Activated CD4-positive, alpha-beta memory T cell treated with anti-CD3 and anti-CD28 coated beads for 36 hours (primary cell): ENCODE measurements around the gene DHX34. TPM values are rescaled to one million over a fixed set of nuclear protein-coding genes. Genes with fewer than 3 reads are reported as not detected.

Experiments
- CTCF ChIA-PET: fragments of 350-600 bp; sonication (Branson Sonifier 250); formaldehyde crosslinking; loops from one replicate; lab custom pipeline; 2021; ENCODE audit warnings: antibody characterized with exemption, inconsistent platforms; lab: Charles Lee
- POLR2A ChIA-PET: fragments of 350-600 bp; sonication (Branson Sonifier 250); formaldehyde crosslinking; loops from one replicate; lab custom pipeline; 2021; ENCODE audit warnings: antibody characterized with exemption; lab: Charles Lee
- DNase-seq: peaks from one replicate; pipeline ENCODE4 v3.0.0-alpha.2; 2020
- H3K27ac Mint-ChIP-seq: one replicate; pipeline ENCODE4 v1.8.0; 2021; ENCODE audit warnings: mixed read lengths
- H3K27me3 Mint-ChIP-seq: one replicate; pipeline ENCODE4 v1.8.0; 2021; ENCODE audit warnings: mixed read lengths
- H3K36me3 Mint-ChIP-seq: one replicate; pipeline ENCODE4 v1.8.0; 2021; ENCODE audit warnings: mixed read lengths
- H3K4me1 Mint-ChIP-seq: one replicate; pipeline ENCODE4 v1.8.0; 2021; ENCODE audit warnings: low read depth, mixed read lengths
- H3K4me3 Mint-ChIP-seq: one replicate; pipeline ENCODE4 v1.8.0; 2021; ENCODE audit warnings: mild to moderate bottlenecking, mixed read lengths
- H3K9me3 Mint-ChIP-seq: one replicate; pipeline ENCODE4 v1.8.0; 2021; ENCODE audit warnings: mixed read lengths
- intact Hi-C: fragments of 100-400 bp; cut with micrococcal nuclease; formaldehyde crosslinking; loops from one replicate; pipeline ENCODE4 v1.15.1; 2023
- total RNA-seq, 2 experiments: library from RNA; stranded (reverse); gene quantifications; one replicate each; pipeline ENCODE4 v1.2.3, GENCODE V29; 2021

Gene DHX34
- total RNA-seq, 2 experiments from 2014 or later, result 12.7 to 15.7 TPM

GRCh38 chr19:47312366-47313006 lies 36.6 kb upstream of the DHX34 start:
- no peak for DNase-seq
- no peaks in the 10 kb centered on the region for H3K36me3 Mint-ChIP-seq
- ChIA-PET POLR2A (no interaction called here), CTCF (no interaction called here)
- no peak overlapping the region for H3K4me3 Mint-ChIP-seq
- H3K27ac Mint-ChIP-seq, result no peak overlapping the region
- intact Hi-C loops, result no loop called here
- H3K4me1 Mint-ChIP-seq, result peaks cover 2% of the 10 kb centered on the region
- no peaks in the 10 kb centered on the region for H3K9me3 Mint-ChIP-seq
- H3K27me3 Mint-ChIP-seq, result peaks cover 11% of the 10 kb centered on the region

GRCh38 chr19:47313754-47314295 lies 35.3 kb upstream of the DHX34 start:
- H3K36me3 Mint-ChIP-seq, result no peaks in the 10 kb centered on the region
- H3K27me3 Mint-ChIP-seq, result peaks cover 12% of the 10 kb centered on the region
- intact Hi-C loops, result no loop called here
- DNase-seq, result no peak
- peaks cover 2% of the 10 kb centered on the region for H3K4me1 Mint-ChIP-seq
- POLR2A ChIA-PET, result no interaction called here
- CTCF ChIA-PET, result interaction anchor here (1.2 kb wide), 1 partner anchor 9 kb away, joined by 4 read pairs; no protein-coding TSS in a partner anchor
- H3K4me3 Mint-ChIP-seq, result no peak overlapping the region
- no peak overlapping the region for H3K27ac Mint-ChIP-seq
- no peaks in the 10 kb centered on the region for H3K9me3 Mint-ChIP-seq

- Mint-ChIP-seq H3K4me1 (peaks cover 2% of the 10 kb centered on the region), H3K27me3 (peaks cover 16% of the 10 kb centered on the region), H3K4me3 (no peak overlapping the region), H3K36me3 (no peaks in the 10 kb centered on the region), H3K9me3 (no peaks in the 10 kb centered on the region), H3K27ac (no peak overlapping the region)
- peak; percentile 61 for DNase-seq
- ChIA-PET CTCF (interaction anchor here (1.1 to 2.2 kb wide), 2 partner anchors 31 to 34 kb away, joined by 3 to 9 read pairs; partner anchors contain the start of gene DHX34), POLR2A (no interaction called here)
- intact Hi-C loops, result no loop called here
These were observed 33.8 kb upstream of the DHX34 start for GRCh38 chr19:47315125-47315821.

- no peak overlapping the region for H3K27ac Mint-ChIP-seq
- intact Hi-C loops, result no loop called here
- H3K9me3 Mint-ChIP-seq, result no peaks in the 10 kb centered on the region
- POLR2A ChIA-PET, result no interaction called here
- peaks cover 20% of the 10 kb centered on the region for H3K27me3 Mint-ChIP-seq
- H3K4me3 Mint-ChIP-seq, result no peak overlapping the region
- H3K36me3 Mint-ChIP-seq, result no peaks in the 10 kb centered on the region
- DNase-seq, result no peak
- peaks cover 2% of the 10 kb centered on the region for H3K4me1 Mint-ChIP-seq
- CTCF ChIA-PET, result interaction anchor here (1.2 to 2.2 kb wide), 3 partner anchors 20 to 75 kb away, joined by 4 to 9 read pairs (median 6); partner anchors contain the start of gene DHX34
These were observed 32.6 kb upstream of the DHX34 start for GRCh38 chr19:47316513-47316912.

GRCh38 chr19:47319923-47320871 lies 28.9 kb upstream of the DHX34 start:
- H3K9me3 Mint-ChIP-seq, result no peaks in the 10 kb centered on the region
- no peak overlapping the region for H3K27ac Mint-ChIP-seq
- H3K4me3 Mint-ChIP-seq, result no peak overlapping the region
- no peak for DNase-seq
- ChIA-PET POLR2A (no interaction called here), CTCF (no interaction called here)
- H3K36me3 Mint-ChIP-seq, result no peaks in the 10 kb centered on the region
- H3K27me3 Mint-ChIP-seq, result peaks cover 30% of the 10 kb centered on the region
- H3K4me1 Mint-ChIP-seq, result peaks cover 2% of the 10 kb centered on the region
- intact Hi-C loops, result no loop called here

- intact Hi-C loops, result no loop called here
- ChIA-PET CTCF (no interaction called here), POLR2A (no interaction called here)
- no peaks in the 10 kb centered on the region for H3K4me1 Mint-ChIP-seq
- H3K27me3 Mint-ChIP-seq, result peaks cover 29% of the 10 kb centered on the region
- no peak for DNase-seq
- no peaks in the 10 kb centered on the region for H3K36me3 Mint-ChIP-seq
- H3K9me3 Mint-ChIP-seq, result no peaks in the 10 kb centered on the region
- H3K4me3 Mint-ChIP-seq, result no peak overlapping the region
- H3K27ac Mint-ChIP-seq, result no peak overlapping the region
These were observed 27.5 kb upstream of the DHX34 start for GRCh38 chr19:47321630-47322029.

GRCh38 chr19:47322058-47322457 lies 27.1 kb upstream of the DHX34 start:
- H3K4me3 Mint-ChIP-seq, result no peak overlapping the region
- no peaks in the 10 kb centered on the region for H3K9me3 Mint-ChIP-seq
- no peak for DNase-seq
- no peaks in the 10 kb centered on the region for H3K36me3 Mint-ChIP-seq
- ChIA-PET POLR2A (no interaction called here), CTCF (no interaction called here)
- no peak overlapping the region for H3K27ac Mint-ChIP-seq
- peaks cover 27% of the 10 kb centered on the region for H3K27me3 Mint-ChIP-seq
- no peaks in the 10 kb centered on the region for H3K4me1 Mint-ChIP-seq
- intact Hi-C loops, result no loop called here

- CTCF ChIA-PET, result interaction anchor here (0.9 kb wide), 1 partner anchor 68 kb away, joined by 6 read pairs; no protein-coding TSS in a partner anchor
- Mint-ChIP-seq H3K27me3 (peaks cover 25% of the 10 kb centered on the region), H3K36me3 (no peaks in the 10 kb centered on the region), H3K27ac (no peak overlapping the region), H3K4me3 (no peak overlapping the region), H3K9me3 (no peaks in the 10 kb centered on the region), H3K4me1 (no peaks in the 10 kb centered on the region)
- intact Hi-C loops, result no loop called here
- DNase-seq, result no peak
- POLR2A ChIA-PET, result no interaction called here
These were observed 25.7 kb upstream of the DHX34 start for GRCh38 chr19:47323409-47323808.

- POLR2A ChIA-PET, result no interaction called here
- Mint-ChIP-seq H3K4me1 (no peaks in the 10 kb centered on the region), H3K9me3 (no peaks in the 10 kb centered on the region), H3K4me3 (no peak overlapping the region), H3K27me3 (peaks cover 25% of the 10 kb centered on the region), H3K27ac (no peak overlapping the region), H3K36me3 (no peaks in the 10 kb centered on the region)
- no peak for DNase-seq
- CTCF ChIA-PET, result no interaction called here
- intact Hi-C loops, result no loop called here
These were observed 25.2 kb upstream of the DHX34 start for GRCh38 chr19:47323872-47324271.

GRCh38 chr19:47324502-47324901 lies 24.6 kb upstream of the DHX34 start:
- H3K36me3 Mint-ChIP-seq, result no peaks in the 10 kb centered on the region
- H3K27me3 Mint-ChIP-seq, result peaks cover 25% of the 10 kb centered on the region
- no peaks in the 10 kb centered on the region for H3K4me1 Mint-ChIP-seq
- CTCF ChIA-PET, result no interaction called here
- no peak overlapping the region for H3K27ac Mint-ChIP-seq
- POLR2A ChIA-PET, result no interaction called here
- no peak overlapping the region for H3K4me3 Mint-ChIP-seq
- DNase-seq, result no peak
- intact Hi-C loops, result no loop called here
- no peaks in the 10 kb centered on the region for H3K9me3 Mint-ChIP-seq

GRCh38 chr19:47330466-47330869 lies 18.6 kb upstream of the DHX34 start:
- CTCF ChIA-PET, result interaction anchor here (1.5 kb wide), 1 partner anchor 18 kb away, joined by 9 read pairs; the partner anchor contains the start of gene DHX34

More at GRCh38 chr19:47330466-47330869, 18.6 kb upstream of the DHX34 start:
- H3K4me3 Mint-ChIP-seq, result no peak overlapping the region
- POLR2A ChIA-PET, result interaction anchor here (0.6 kb wide), 1 partner anchor 28 kb away, joined by 4 read pairs; no protein-coding TSS in a partner anchor
- H3K9me3 Mint-ChIP-seq, result no peaks in the 10 kb centered on the region
- peaks cover 1% of the 10 kb centered on the region for H3K4me1 Mint-ChIP-seq
- H3K27ac Mint-ChIP-seq, result no peak overlapping the region
- peaks cover 1% of the 10 kb centered on the region for H3K27me3 Mint-ChIP-seq
- intact Hi-C loops, result no loop called here
- H3K36me3 Mint-ChIP-seq, result no peaks in the 10 kb centered on the region
- DNase-seq, result no peak
